IMR-90 (cell line): ENCODE results near the gene MSMP. TPM values are rescaled to one million over a fixed set of nuclear protein-coding genes. Genes with fewer than 3 reads are reported as not detected.

ENCODE experiments used
- ATAC-seq: fragments of 200-7000 bp; cut with Tn5 transposase; 2 replicates; pipeline ENCODE4 v1.9.1; 2020; ENCODE audit warnings: low read depth, mild to moderate bottlenecking, moderate library complexity
- BruUV-seq: library from RNA; stranded (reverse); fragments of 400-500 nt; replicated peaks from 2 replicates; lab custom pipeline; 2021; lab: Mats Ljungman, UMichigan
- CTCF ChIA-PET: fragments of 300-600 bp; formaldehyde crosslinking; extraction: SDS; loops from one replicate; lab custom pipeline; 2021; ENCODE audit warnings: antibody characterized with exemption; lab: Yijun Ruan, JAX
- POLR2A ChIA-PET: fragments of 300-600 bp; sonication (Branson Sonifier 250); formaldehyde crosslinking; loops from one replicate; lab custom pipeline; 2022; ENCODE audit warnings: antibody characterized with exemption; ENCODE audit not compliant: unreplicated experiment; lab: Charles Lee
- DNase-seq: peaks from one replicate; pipeline ENCODE4 v3.0.0; 2013
- H2AFZ ChIP-seq: replicated peaks from 2 replicates; pipeline ENCODE3; 2013; ENCODE audit warnings: low read length, mild to moderate bottlenecking; ENCODE audit not compliant: poor library complexity
- H2AK5ac ChIP-seq: 2 replicates; pipeline ENCODE4 v1.6.1; 2013; ENCODE audit warnings: low read depth, low read length, inconsistent platforms
- H2AK9ac ChIP-seq: replicated peaks from 2 replicates; pipeline ENCODE3; 2013; ENCODE audit warnings: mild to moderate bottlenecking, low read depth, low read length, moderate library complexity; ENCODE audit not compliant: poor library complexity
- H2BK120ac ChIP-seq: 2 replicates; pipeline ENCODE4 v1.6.1; 2013; ENCODE audit warnings: low read depth, low read length, inconsistent platforms
- H2BK15ac ChIP-seq: 3 replicates; pipeline ENCODE4 v1.6.1; 2013; ENCODE audit warnings: low read depth, low read length, inconsistent platforms
- H2BK20ac ChIP-seq: 2 replicates; pipeline ENCODE4 v1.6.1; 2013; ENCODE audit warnings: low read depth, mild to moderate bottlenecking, inconsistent platforms, low read length, moderate library complexity
- H2BK5ac ChIP-seq: 2 replicates; pipeline ENCODE4 v1.6.1; 2013; ENCODE audit warnings: mild to moderate bottlenecking, low read depth, low read length, inconsistent platforms; ENCODE audit not compliant: poor library complexity, severe bottlenecking
- H3K14ac ChIP-seq: replicated peaks from 2 replicates; pipeline ENCODE4 v1.6.1; 2013; ENCODE audit warnings: low read depth, low read length, inconsistent platforms
- H3K18ac ChIP-seq: 2 replicates; pipeline ENCODE4 v1.6.1; 2013; ENCODE audit warnings: low read depth, low read length, control low read depth
- H3K23ac ChIP-seq: 2 replicates; pipeline ENCODE4 v1.6.1; 2013; ENCODE audit warnings: low read depth, low read length, inconsistent platforms
- H3K27ac ChIP-seq: 2 replicates; pipeline ENCODE4 v1.5.1; 2013; ENCODE audit warnings: mild to moderate bottlenecking, control low read depth, low read length; ENCODE audit not compliant: insufficient read depth
- H3K27me3 ChIP-seq: 2 replicates; pipeline ENCODE4 v1.6.1; 2013; ENCODE audit warnings: low read length; ENCODE audit not compliant: control insufficient read depth, insufficient read depth
- H3K36me3 ChIP-seq: 2 replicates; pipeline ENCODE4 v1.6.1; 2013; ENCODE audit warnings: low read length, mixed read lengths; ENCODE audit not compliant: control insufficient read depth, insufficient read depth
- H3K4ac ChIP-seq: 2 replicates; pipeline ENCODE4 v1.6.1; 2013; ENCODE audit warnings: low read depth, low read length, inconsistent platforms
- H3K4me1 ChIP-seq: 2 replicates; pipeline ENCODE4 v1.6.1; 2013; ENCODE audit warnings: low read length, mixed read lengths; ENCODE audit not compliant: control insufficient read depth, insufficient read depth
- H3K4me2 ChIP-seq: 2 replicates; pipeline ENCODE4 v1.6.1; 2013; ENCODE audit warnings: low read depth, mild to moderate bottlenecking, control low read depth, low read length, moderate library complexity
- H3K4me3 ChIP-seq: 2 replicates; pipeline ENCODE4 v1.5.1; 2013; ENCODE audit warnings: low read depth, mild to moderate bottlenecking, control low read depth, low read length, moderate library complexity; ENCODE audit not compliant: insufficient read depth
- H3K56ac ChIP-seq: 2 replicates; pipeline ENCODE4 v1.6.1; 2013; ENCODE audit warnings: low read length, inconsistent platforms; ENCODE audit not compliant: insufficient read depth; ENCODE audit errors: extremely low read depth
- H3K79me1 ChIP-seq, 2 experiments: 2 replicates each; pipeline ENCODE4 v1.6.1; 2013; ENCODE audit warnings: low read length in 2 of 2, inconsistent platforms in 1 of 2, low read depth in 1 of 2
- H3K9ac ChIP-seq: 2 replicates; pipeline ENCODE4 v1.6.1; 2013; ENCODE audit warnings: low read depth, low read length, control low read depth
- H3K9me1 ChIP-seq: 2 replicates; pipeline ENCODE4 v1.6.1; 2013; ENCODE audit warnings: low read length, inconsistent platforms; ENCODE audit not compliant: insufficient read depth
- H3K9me3 ChIP-seq: 2 replicates; pipeline ENCODE4 v1.6.1; 2013; ENCODE audit warnings: low read length; ENCODE audit not compliant: control insufficient read depth, insufficient read depth
- H4K20me1 ChIP-seq: 2 replicates; pipeline ENCODE4 v1.6.1; 2013; ENCODE audit warnings: low read length, inconsistent platforms; ENCODE audit not compliant: insufficient read depth
- H4K5ac ChIP-seq: 2 replicates; pipeline ENCODE4 v1.6.1; 2013; ENCODE audit warnings: mild to moderate bottlenecking, low read depth, low read length, control low read depth
- H4K8ac ChIP-seq, 2 experiments: 2 replicates each; pipeline ENCODE4 v1.6.1; 2013; ENCODE audit warnings: low read depth in 2 of 2, low read length in 2 of 2, control low read depth in 1 of 2, inconsistent platforms in 1 of 2
- H4K91ac ChIP-seq: 2 replicates; pipeline ENCODE4 v1.6.1; 2013; ENCODE audit warnings: low read depth, low read length, inconsistent platforms; ENCODE audit not compliant: insufficient read depth
- CEBPB ChIP-seq: IDR thresholded peaks from 2 replicates; pipeline ENCODE4 v1.6.1; 2012; ENCODE audit warnings: low read depth, low read length, improper control_type of control experiment
- CHD1 ChIP-seq: IDR thresholded peaks from 2 replicates; pipeline ENCODE4 v1.6.1; 2012; ENCODE audit warnings: low read depth, low read length, improper control_type of control experiment
- FOS ChIP-seq: fragments of 150-350 bp; IDR thresholded peaks from 2 replicates; pipeline ENCODE4 v1.6.1; 2016; ENCODE audit warnings: low read depth, low read length
- MAFK ChIP-seq: IDR thresholded peaks from 2 replicates; pipeline ENCODE4 v1.6.1; 2012; ENCODE audit warnings: low read depth, low read length, improper control_type of control experiment
- MAZ ChIP-seq: IDR thresholded peaks from 2 replicates; pipeline ENCODE4 v1.6.1; 2012; ENCODE audit warnings: low read depth, mild to moderate bottlenecking, low read length, improper control_type of control experiment, moderate library complexity, borderline replicate concordance
- MXI1 ChIP-seq: IDR thresholded peaks from 2 replicates; pipeline ENCODE4 v1.6.1; 2012; ENCODE audit warnings: low read depth, mild to moderate bottlenecking, low read length, moderate library complexity, borderline replicate concordance
- NFE2L2 ChIP-seq: fragments of 150-350 bp; IDR thresholded peaks from 2 replicates; pipeline ENCODE4 v1.6.1; 2016; ENCODE audit warnings: low read depth, mild to moderate bottlenecking, low read length
- POLR2A ChIP-seq: IDR thresholded peaks from 2 replicates; pipeline ENCODE4 v1.6.1; 2012; ENCODE audit warnings: mild to moderate bottlenecking, low read depth, low read length
- RCOR1 ChIP-seq: IDR thresholded peaks from 2 replicates; pipeline ENCODE4 v1.6.1; 2012; ENCODE audit warnings: mild to moderate bottlenecking, low read length, improper control_type of control experiment; ENCODE audit not compliant: insufficient replicate concordance
- RFX5 ChIP-seq: IDR thresholded peaks from 2 replicates; pipeline ENCODE4 v1.8.0; 2012; ENCODE audit warnings: low read depth, mild to moderate bottlenecking, low read length, moderate library complexity
- WGBS, 2 experiments: methylation state at CpG; one replicate each; pipeline versions ENCODE4 v1.1.5 to v1.1.7; 2013; ENCODE audit warnings: missing lambda C conversion rate in 2 of 2; ENCODE audit not compliant: insufficient read length in 1 of 2; ENCODE audit errors: extremely low coverage in 2 of 2; 5-methylcytosine and 5-hydroxymethylcytosine counted together
- dilution Hi-C: fragments of 300-500 bp; cut with HindIII; formaldehyde crosslinking; loops from one replicate; pipeline ENCODE4 v1.14.3; 2018; ENCODE audit warnings: low sequenced_read_pairs; ENCODE audit not compliant: unreplicated experiment
- in situ Hi-C: fragments of 300-500 bp; cut with MboI; formaldehyde crosslinking; loops from 3 replicates; pipeline ENCODE4 v1.14.3; 2019; ENCODE audit warnings: low sequenced_read_pairs, inconsistent platforms, mixed read lengths
- intact Hi-C: fragments of 100-400 bp; cut with micrococcal nuclease; formaldehyde crosslinking; loops from 2 replicates; pipeline ENCODE4 v1.10.0; 2022
- polyA plus RNA-seq, 3 experiments: library from polyadenylated mRNA; depleted of rRNA; stranded (reverse); fragments of >200 nt; gene quantifications; 2 replicates each; pipeline ENCODE4 v1.2.3, GENCODE V29; 2012; ENCODE audit warnings: low replicate concordance in 1 of 3
- total RNA-seq: library from RNA; depleted of rRNA; stranded (reverse); fragments of >200 nt; gene quantifications from 2 replicates; pipeline ENCODE4 v1.2.3, GENCODE V29; 2012

The MSMP gene
- total and polyA plus RNA-seq, 2 of the 4 experiments (the other 2 are of a cell fraction), result not detected

DNA sequence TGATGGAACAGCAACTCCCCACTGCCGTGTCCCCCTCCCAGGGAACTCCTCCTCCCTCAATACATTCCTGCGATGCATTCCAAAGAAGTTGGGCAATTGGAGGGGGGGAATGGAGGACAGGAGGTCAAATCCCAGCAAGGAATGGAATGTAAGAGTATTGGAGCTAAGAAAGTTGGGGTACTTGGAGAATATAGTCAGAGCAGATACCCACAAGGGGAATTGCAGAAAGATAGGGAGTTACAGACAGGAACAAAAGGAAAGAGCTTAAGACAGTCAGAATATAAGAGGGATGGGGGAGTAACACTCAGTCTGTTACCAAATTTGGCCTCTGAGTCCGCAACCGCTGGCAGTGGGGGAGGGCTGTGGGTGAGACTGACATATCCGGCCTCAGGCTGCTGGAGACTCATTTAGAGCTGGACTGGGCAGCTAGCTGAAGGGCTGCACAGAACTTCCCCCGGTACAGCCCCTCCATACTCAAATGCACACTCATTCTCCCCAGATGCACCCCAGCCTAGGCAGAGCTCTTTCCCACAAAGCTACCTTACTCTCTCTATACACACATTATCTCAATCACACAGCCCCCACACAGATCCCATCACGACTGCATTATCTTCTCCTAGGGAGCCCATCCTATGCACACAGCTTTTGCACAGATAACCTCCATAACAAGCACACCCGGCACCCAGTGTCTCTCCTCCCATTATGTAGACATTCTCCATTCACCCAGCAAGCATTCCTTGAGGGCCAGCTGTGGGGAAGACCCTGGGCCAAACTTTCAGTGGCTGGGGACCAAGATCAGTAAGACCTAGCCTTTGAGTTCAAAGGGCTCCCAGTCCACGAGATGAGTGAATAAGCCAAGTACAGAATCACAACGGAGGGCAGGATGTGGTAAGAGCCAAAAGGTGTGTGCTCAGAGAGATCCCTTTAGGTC lies 25.8 kb downstream of the MSMP start:
- Histone ChIP-seq H3K4ac (peak overlapping the region; percentile 99), H4K20me1 (peaks cover 40% of the 10 kb centered on the region), H4K91ac (peak overlapping the region; percentile 100), H3K9me1 (peaks cover 5% of the 10 kb centered on the region; the same call in 1 of the 2 replicates), H2AK5ac (peak overlapping the region; percentile 98), H2AK9ac (peak overlapping the region; percentile 94), H2BK15ac (peak overlapping the region; percentile 97), H3K18ac (peak overlapping the region; percentile 98), H3K9me3 (no peaks in the 10 kb centered on the region), H3K79me1 (peaks cover 24 to 73% of the 10 kb centered on the region in 2 experiments), H3K23ac (peak overlapping the region; percentile 100), H3K27me3 (no peaks in the 10 kb centered on the region), H3K36me3 (peaks cover 25% of the 10 kb centered on the region), H2BK120ac (peak overlapping the region; percentile 98), H2BK5ac (peak overlapping the region; percentile 96), H3K56ac (peak overlapping the region; percentile 100), H2BK20ac (peak overlapping the region; percentile 99), H3K9ac (peak overlapping the region; percentile 90), H4K5ac (peak overlapping the region; percentile 99), H3K4me1 (peaks cover 25% of the 10 kb centered on the region), H3K4me2 (peak overlapping the region; percentile 91), H3K4me3 (peak overlapping the region; percentile 41), H2AFZ (peak overlapping the region; percentile 5), H4K8ac (peak overlapping the region; percentile 92 to 99), H3K27ac (peak overlapping the region; percentile 90), H3K14ac (peak overlapping the region; percentile 100)
- dilution Hi-C loops, result no loop called here
- intact Hi-C loops, result loop anchor here (1.0 to 2.0 kb wide), 2 partner anchors 38 to 70 kb away; partner anchors contain the start of genes CCDC107 and RMRP
- TF ChIP-seq MAZ (peak; percentile 62; the same call in 1 of the 2 replicates), MAFK (no peak), CHD1 (peak; percentile 47; the same call in 1 of the 2 replicates), NFE2L2 (no peak; the same call in 1 of the 2 replicates), CEBPB (peak; percentile 94), FOS (no peak), MXI1 (0 out of 2 replicates have a peak, but pooled peaks have one; percentile 17), POLR2A (peak; percentile 93), RFX5 (0 out of 2 replicates have a peak, but pooled peaks have one; percentile 29), RCOR1 (peak; percentile 38)
- BruUV-seq, result TSS peak; percentile 84
- ChIA-PET POLR2A (interaction anchor here (0.6 to 2.8 kb wide), 14 partner anchors 11 to 98 kb away, joined by 3 to 23 read pairs (median 4); partner anchors contain the start of genes CA9, CCDC107, RMRP and TPM2), CTCF (interaction anchor here (1.1 to 1.8 kb wide), 4 partner anchors 8 to 69 kb away, joined by 3 to 6 read pairs (median 4); no protein-coding TSS in a partner anchor)
- 0% methylated on average over 1 of the region's 10 CpGs; no CpG with 5 or more reads in 1 of the 2 experiments for WGBS, 2 experiments
- DNase-seq (peak; percentile 90), ATAC-seq (peak; percentile 31)
- in situ Hi-C loops, result no loop called here
